Kidney glomerular epithelial cell (primary cell): ENCODE measurements around the gene CREB5.
"Not testable (repeated sequence)": the region's sequence is repeated elsewhere in the genome, so short reads cannot be mapped to it uniquely, and the experiment has no call there.

Experiments
- DNase-seq: peaks from one replicate; lab custom pipeline; 2025; lab: John Stamatoyannopoulos, UW

The CREB5 gene

DNA sequence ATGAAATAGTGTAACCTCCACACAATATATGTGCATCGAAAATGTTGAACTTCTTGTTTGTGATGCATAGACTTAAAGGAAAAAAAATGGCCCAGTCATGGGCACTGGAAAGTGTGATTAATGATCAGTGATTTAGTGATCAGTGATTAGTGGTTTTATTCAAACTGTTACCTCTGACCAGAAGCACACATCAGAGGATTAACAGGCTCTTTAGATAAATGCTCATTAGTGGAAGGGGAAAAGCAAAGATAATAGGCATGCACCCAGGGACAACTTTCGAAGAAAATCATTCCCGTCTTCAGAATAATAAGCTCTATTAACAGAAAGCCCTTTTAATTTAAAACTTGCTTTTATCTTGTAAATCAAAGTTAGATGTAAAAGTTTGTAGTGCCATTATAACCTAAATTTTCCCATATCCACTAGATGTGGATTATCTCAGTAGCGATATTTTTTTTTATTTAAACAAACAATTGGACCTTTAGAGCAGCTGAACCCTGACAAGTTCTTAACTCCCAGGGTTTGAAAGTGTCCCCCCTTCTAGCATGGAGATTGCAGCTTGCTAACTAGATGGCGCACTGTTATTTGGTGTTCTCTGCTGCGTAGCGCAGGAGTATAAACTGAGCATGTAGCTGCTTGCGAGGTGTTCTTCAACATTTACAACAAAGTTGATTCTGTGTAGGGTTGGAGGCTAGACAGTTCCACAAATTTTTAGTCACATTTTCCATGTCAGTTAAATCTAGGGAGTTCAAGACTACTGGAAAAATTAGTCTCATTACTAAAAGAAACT is at the start of gene CREB5:
CREB5 (plus strand) TSS at position 643 of the 787 bp plus-strand sequence. CDS start 397 bp downstream, outside the sequence.
- DNase-seq: no peak

DNA sequence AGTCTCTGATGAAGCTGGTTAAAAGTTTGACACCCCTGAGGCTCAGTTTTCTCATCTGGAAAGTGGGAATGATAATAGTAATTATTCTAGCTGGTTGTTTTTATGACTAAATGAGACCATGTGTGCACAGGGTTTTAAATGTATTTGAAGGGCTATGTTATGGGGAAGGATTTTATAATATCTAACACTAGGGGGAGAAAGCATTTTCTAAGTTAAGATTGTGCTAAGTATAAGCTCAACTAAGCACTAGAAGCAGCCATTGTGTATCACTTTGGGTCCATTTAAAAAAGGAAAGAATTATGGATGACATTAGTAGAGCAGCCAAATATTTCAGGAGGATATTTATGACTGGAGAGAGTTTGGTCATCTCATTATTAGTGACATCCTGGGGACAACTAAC is 49.5 kb upstream of the CREB5 start:
- no peak for DNase-seq

DNA sequence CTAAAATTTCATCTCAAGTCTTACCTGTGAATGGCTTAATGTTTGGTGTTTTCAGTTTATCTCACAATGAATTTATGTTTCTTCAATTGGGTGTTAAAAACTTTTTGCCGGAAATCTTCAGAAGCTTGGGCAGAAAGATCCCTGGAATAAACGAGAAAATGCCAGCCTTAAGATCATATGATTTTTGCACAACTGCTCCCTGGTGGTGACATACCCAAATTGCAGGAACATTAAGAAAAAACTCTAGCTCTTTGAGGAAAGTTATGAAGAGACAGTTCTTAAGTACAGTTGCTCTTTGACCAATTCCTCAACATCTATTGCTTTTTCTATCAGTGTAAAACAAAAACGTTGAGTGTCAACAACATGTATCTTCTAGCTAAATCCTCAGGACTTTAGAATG is 48.2 kb upstream of the CREB5 start:
- no peak for DNase-seq

DNA sequence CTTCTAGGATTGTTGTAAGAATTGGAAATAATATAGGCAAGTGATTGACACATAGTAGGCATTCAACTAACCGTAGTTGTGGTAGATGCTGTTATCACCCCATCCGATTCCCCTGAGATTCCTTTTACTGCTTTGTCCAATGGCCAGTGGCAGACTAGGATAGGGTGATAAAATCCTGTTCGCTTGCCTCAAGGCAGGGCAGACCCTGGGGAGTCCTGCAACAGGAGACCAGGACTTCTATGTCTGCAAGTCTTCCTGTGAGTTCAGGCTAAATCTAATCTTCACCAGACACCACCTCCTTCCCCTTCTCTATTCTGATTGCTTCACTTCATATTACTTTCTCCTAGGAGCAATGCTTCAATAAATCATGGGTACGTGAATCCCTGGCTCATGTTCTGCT is 42.8 kb upstream of the CREB5 start:
- DNase-seq: no peak

GRCh38 chr7:28371846-28372245 is 40.5 kb upstream of the CREB5 start:
- no peak for DNase-seq

- no peak for DNase-seq
These were observed 38.3 kb upstream of the CREB5 start for GRCh38 chr7:28373990-28374389.

DNA sequence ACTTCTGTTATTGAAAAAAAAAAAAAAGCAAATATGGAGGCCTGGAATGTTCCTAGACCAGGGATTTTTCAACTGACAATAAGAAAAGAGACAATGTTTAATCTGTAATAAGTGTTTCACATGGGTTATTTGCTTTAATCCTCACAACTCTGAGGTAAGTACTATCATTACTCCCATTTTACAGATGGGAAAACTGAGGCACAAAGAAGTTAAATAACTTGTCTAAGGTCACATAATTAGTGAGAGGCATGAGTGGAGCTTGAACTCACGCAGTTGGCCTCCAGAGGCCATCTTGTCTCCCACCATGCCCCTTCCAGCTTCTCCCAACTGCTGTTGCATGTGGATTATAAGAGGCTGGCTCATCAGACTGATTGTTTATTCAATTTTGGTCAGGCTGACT is 36.6 kb upstream of the CREB5 start:
- no peak for DNase-seq

DNA sequence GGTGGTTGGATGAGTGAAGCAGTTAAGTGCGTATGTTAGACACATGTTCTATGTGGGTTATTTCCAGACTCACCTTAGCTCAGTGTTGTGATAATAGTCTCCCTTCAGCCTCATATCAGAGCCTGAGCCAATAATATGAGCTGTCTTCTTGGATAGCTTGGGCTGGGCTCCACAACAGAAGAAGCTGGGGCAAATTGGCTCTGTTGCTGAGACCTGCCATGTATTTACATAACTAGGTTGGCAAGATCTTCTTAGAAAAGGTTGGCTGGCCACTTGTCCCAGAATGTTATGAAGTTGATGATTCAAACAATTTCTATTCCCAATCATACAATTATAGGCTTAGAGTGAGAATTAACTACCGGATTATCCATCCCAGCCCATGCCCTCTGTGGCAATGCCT is 35.7 kb upstream of the CREB5 start:
- no peak for DNase-seq

GRCh38 chr7:28378574-28379149 is 33.7 kb upstream of the CREB5 start:
- peak; percentile 29 for DNase-seq

GRCh38 chr7:28381466-28381865 is 30.9 kb upstream of the CREB5 start:
- DNase-seq: no peak

- no peak for DNase-seq
These were observed 30.2 kb upstream of the CREB5 start for GRCh38 chr7:28382144-28382543.

DNA sequence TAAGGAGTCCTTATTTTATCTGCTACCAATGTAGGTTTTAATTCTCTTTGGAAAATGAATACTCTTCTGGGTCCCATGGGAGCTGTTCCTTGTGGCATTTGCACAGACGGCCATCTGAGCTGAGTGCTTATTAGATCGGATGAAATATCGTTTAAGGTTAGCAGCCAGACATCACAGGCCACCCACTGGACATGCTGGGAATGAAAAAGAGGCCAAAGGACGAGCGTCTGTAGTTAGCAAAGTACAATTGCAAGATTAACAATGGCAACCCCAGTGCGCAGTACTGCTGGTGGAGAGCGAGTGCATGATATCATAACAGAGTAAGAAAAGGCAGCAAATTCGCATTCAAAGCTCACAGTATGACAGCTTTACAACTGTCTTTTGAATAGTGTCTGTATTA is 28.3 kb upstream of the CREB5 start:
- DNase-seq: no peak

- DNase-seq: peak; percentile 75
These were observed 22.6 kb upstream of the CREB5 start for GRCh38 chr7:28389504-28390395.

DNA sequence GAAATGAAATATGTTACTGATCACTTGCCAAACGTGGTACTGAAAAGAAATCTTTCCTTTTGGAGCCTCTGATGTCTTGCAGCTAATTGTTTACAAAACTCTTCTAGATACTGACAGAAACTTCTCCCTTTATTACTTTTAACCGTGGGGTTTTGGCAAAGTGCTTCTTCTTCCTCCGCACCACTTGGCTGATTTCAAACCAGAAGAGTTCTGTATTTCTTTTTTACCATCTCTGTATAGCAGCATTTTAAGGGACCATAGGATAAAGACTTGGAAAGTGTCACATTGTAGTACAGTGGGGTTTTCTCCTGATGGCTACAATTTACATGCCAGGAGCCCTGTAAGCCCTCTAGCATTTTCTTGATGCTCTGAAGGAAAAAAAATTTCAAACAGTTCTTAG is 21.9 kb upstream of the CREB5 start:
- DNase-seq: no peak

DNA sequence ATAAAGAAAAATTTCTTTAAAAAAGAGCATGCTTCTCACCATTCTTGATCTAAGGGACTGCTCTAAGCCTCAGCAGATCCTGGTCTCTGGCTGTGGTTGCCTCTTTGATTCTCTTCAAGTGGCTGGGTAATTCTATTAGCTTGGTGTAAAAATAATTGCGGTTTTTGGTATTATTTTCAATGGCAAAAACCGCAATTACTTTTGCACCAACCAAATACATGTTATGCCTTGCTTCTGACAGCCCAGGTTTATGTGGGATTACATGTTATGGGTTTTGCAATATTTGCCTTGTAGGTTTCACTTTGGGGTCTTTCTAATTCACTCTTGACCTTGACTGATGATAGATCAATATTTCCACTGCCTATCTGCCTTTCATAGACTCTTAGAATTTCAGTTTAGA is 20.0 kb upstream of the CREB5 start:
- no peak for DNase-seq

DNA sequence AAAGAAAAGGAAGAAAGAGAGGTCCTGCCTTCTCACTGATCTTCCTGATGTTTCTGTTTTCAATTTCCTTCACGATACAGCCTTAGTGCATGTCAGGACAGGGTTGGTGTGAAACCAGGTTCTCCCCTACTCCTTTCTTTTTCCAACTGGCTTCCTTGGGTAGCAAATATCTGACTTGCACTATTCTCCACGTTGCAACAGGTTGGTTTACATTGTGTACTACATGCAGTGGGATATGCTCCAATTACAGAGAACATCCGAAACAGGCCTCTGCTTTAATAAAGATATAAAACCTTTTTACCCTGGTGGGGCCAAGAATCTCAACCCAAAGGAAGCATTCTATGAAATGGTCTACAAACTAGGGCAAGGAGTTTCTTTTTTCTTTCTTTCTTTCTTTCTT is 16.9 kb upstream of the CREB5 start:
- DNase-seq: no peak

DNA sequence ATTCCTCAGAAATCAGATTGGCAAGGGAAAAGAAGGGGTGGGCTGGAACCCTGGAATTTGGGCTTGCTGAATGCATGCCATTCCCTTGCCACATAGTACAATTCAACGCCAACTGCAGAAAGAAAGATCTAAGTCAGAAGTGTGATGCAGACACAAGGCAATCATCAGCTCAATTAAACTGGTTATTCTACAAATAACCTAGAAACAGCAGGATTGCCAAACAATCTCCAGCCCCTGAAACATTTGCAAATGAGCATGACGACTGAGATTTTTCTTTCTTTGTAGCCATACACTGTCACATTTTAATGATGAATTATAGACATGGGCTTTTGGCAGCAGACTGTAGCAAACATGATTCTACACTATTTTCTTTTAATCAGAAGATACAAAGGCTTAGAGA is 16.5 kb upstream of the CREB5 start:
- DNase-seq: no peak

DNA sequence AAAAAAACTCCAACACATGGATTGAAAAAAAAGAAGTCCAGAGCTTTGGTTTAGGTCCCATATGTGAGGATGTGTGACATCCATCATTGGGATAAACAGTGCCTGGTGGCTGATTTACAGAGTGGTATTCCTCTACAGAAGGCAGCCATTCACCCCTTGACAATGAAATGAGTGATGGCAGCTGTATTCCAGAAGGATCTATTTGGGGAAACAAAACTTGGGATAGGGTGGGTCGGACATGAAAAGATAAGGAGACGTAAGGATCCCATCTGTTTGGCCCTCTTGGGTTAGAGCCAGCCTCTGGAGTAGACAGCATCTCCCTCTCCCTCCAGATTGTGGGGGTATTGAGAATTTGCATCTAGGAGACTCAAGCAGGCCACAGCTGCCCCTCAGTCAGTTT is 15.2 kb upstream of the CREB5 start:
- DNase-seq: no peak

- DNase-seq: no peak
These were observed 11.4 kb upstream of the CREB5 start for GRCh38 chr7:28400838-28401360.

DNA sequence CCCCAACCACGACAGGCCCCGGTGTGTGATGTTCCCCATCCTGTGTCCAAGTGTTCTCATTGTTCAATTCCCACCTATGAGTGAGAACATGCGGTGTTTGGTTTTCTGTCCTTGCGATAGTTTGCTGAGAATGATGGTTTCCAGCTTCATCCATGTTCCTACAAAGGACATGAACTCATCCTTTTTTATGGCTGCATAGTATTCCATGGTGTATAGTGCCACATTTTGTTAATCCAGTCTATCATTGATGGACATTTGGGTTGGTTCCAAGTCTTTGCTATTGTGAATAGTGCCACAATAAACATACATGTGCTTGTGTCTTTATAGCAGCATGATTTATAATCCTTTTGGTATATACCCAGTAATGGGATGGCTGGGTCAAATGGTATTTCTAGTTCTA is 10.8 kb upstream of the CREB5 start:
- DNase-seq: not testable (repeated sequence)

- DNase-seq: peak; percentile 59
These were observed 6.7 kb upstream of the CREB5 start for GRCh38 chr7:28405662-28406061.

- DNase-seq: no peak
These were observed 6.1 kb upstream of the CREB5 start for GRCh38 chr7:28406192-28406591.

- DNase-seq: no peak
These were observed 4.7 kb upstream of the CREB5 start for GRCh38 chr7:28407651-28408050.
